GM04503 (cell line): ENCODE data around the gene SLC7A11.
A peak's percentile ranks its signal among the peaks of the same experiment; 100 is the strongest.
"Not testable (repeated sequence)": the region's sequence is repeated elsewhere in the genome, so short reads cannot be mapped to it uniquely, and the experiment has no call there.

ENCODE experiments used
- DNase-seq: peaks from one replicate; pipeline ENCODE4 v3.0.0-alpha.2; 2012; ENCODE audit warnings: low read depth

SLC7A11 gene

GRCh38 chr4:138242834-138243156, 646 bp upstream of the SLC7A11 start:
- DNase-seq = no peak

- DNase-seq = no peak
These were observed 671 bp downstream of the SLC7A11 start for GRCh38 chr4:138241281-138242075.

GRCh38 chr4:138239491-138239890, 2.7 kb downstream of the SLC7A11 start:
- no peak for DNase-seq

DNA sequence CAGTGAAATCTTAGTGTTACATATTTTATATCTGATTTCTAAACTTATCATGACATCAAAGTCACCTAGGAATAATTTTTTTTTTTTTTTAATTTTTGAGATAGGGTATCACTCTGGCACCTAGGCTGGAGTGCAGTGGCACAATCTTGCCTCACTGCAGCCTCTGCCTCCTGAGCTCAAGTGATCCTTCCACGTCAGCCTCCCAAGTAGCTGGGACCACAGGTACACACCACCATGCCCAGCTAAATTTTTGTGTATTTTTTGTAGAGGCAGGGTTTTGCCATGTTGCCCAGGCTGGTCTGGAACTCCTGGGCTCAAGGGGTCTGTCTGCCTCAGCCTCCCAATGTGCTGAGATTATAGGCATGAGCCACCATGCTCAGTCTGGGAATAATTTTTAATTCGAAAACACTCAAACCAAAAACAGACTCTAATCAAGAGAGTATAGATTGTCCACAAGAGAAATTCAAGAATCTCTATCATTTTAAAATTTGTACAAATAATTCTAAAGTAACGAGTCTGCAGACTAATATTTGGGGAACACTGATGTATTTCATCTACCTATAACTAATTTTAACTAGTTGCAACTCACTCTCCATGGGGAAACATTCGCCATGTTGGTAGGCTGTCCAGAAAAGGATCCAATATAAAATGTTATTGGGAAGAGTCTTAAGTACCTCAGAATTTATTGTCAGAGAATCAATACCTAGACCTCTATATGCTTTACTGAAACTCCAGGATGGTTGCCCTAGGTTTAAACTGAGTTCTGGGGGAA, 3.4 kb downstream of the SLC7A11 start:
- DNase-seq = no peak

DNA sequence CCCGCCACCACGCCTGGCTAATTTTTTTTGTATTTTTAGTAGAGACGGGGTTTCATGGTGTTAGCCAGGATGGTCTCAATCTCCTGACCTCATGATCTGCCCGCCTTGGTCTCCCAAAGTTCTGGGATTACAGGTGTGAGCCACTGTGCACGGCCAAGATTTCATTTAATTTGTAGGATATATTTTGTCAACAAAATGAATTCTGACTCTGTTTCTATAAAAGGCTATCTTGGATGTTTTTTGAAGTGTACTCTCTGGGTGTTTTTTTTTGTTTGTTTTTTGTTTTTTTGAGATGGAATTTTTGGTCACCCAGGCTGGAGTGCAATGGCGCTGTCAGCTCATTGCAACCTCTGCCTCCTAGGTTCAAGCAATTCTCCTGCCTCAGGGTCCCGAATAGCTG, 5.0 kb downstream of the SLC7A11 start:
- DNase-seq = not testable (repeated sequence)

GRCh38 chr4:138236037-138236436, 6.1 kb downstream of the SLC7A11 start:
- no peak for DNase-seq

DNA sequence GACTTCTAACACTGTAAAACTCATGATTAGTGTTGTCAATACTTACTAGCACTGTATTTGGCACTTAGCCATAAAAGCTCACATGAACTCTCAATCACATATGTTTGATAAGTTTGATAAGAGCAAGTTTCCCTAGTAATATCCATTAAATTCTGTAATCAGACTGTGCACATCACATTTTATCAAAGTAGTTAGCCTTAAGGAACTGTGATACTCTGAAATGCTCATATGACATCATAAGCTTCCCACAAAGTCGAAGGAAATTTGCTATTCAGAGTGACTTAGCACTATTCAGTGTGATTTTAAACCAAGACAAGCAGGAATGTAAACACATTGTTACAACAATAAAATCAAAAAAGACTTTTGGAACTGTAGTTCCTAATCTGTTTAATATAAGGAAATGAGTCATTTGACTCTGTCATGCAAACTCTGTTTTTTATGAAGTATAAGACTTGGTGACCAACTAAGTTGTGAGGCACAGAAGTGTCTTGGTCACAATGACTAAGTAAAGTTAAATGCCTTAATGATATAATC, 6.7 kb downstream of the SLC7A11 start:
- peak; percentile 96 for DNase-seq

- DNase-seq = no peak
These were observed 7.9 kb downstream of the SLC7A11 start for GRCh38 chr4:138234248-138234647.

DNA sequence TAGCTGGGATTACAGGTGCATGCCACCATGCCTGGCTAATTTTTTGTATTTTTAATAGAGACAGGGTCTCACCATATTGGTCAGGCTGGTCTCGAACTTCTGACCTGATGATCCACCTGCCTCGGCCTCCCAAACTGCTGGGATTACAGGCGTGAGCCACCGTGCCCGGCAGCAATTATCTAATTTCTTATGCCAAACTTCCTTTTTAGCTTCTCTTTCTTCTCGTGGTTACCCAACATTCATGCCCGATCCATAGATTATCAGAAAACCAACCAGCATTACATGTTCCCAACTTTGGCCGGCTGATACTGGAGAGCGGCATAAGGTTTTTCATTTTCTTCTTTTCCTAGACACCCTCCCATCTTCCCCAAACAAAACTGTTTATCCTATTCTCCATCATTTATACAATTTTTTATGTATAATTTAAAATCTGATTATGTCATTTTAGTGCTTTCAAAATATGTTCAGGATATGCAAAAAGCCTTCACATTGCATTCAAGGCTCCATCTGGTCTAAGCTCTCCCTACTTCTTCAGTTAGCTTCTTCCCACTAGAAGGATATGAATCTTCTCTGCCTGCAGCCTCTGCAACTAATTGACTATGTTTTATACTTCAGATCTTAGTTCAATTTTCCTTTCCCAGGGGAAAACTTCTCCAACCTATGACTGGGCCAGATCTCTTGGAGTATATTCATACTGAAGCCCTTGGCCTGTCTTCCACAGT, 8.7 kb downstream of the SLC7A11 start:
- DNase-seq = no peak

DNA sequence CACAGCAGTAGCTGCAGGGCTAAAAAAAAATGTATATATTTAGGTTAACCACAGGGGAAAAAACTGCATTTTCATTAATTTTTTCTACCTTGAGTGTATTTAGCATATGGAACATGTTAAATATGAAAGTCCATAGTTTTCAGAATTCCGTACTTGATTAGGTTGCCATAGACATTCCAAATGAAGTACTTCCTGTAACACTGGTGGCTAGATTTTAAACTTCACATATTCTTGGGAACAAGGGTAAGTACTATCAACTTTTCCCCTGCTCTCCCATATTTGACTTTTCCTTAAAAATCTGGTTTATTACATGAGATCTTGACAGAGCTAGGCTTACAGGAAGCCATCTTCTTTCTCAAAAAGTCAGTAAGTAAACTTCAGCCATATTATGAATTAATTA, 9.8 kb downstream of the SLC7A11 start:
- DNase-seq = no peak

DNA sequence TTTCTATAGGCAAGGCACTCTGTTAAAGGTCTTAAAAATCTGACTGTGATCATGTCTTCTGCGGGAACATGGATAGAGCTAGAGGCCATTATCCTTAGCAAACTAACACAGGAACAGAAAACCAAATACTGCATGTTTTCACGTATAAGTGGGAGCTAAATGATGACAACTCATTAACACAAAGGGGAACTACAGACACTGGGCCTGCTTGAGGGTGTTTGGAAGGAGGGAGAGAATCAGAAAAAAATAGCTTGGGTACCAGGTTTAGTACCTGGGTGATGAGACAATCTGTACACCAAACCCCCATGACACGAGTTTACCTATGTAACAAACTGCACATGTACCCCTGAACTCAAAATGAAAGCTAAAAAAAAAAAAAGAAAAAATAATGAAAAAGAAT, 12.1 kb downstream of the SLC7A11 start:
- no peak for DNase-seq

- no peak for DNase-seq
These were observed 13.0 kb downstream of the SLC7A11 start for GRCh38 chr4:138229160-138229559.

GRCh38 chr4:138226351-138226750, 15.8 kb downstream of the SLC7A11 start:
- DNase-seq = no peak

GRCh38 chr4:138225477-138225876, 16.7 kb downstream of the SLC7A11 start:
- no peak for DNase-seq

- DNase-seq = no peak
These were observed 17.5 kb downstream of the SLC7A11 start for GRCh38 chr4:138224614-138225013.

DNA sequence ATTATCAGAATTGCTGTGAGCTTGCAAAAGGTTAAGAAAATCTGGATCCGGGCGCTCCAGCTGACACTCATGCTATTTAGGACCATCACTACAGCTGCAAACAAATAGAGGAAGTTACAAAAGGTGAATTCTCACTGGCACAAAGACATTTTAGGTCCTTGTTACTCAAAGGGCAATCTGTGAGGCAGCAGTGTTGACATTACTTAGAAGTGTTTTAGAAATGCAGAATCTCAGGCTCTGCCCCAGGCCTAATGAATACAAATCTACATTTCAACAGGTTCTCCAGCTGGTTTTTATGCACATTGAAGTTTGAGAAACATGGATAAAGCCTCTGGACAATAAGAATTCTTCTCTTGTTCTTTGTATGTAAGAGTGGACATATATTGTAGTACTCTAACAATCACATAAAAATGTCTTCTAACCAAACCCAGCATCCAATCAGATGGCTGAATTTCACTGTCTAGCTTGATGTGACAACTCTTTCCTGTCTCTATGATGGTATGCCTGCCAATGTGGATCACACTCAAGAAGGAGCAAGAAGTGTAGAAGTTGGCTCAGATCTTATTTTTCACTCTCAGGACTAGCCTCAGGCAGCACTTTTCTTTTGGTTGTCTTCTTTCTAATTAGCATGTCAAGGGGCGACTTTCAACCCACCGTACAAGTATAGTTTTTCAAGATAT, 18.8 kb downstream of the SLC7A11 start:
- DNase-seq = no peak

DNA sequence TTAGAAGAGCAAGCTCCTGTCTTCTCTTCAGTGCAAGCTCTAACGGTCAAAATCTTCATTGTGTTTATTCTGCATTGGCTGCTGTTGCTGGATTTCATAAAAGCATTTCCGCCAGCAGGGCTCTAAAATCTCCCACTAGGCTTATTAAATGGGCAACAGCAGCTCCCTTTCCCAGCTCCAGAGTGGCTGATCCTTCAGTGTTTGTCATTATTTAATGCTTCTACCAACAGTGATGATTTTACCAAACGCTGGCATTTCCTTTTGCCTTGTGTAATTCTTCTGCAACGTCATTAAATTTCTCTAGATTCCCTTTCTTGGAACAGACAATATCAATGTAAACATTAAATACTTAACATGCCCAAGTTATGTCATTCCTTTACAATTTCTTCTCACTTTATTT, 20.1 kb downstream of the SLC7A11 start:
- peak; percentile 83 for DNase-seq

- DNase-seq = no peak
These were observed 23.2 kb downstream of the SLC7A11 start for GRCh38 chr4:138218976-138219375.

- no peak for DNase-seq
These were observed 24.6 kb downstream of the SLC7A11 start for GRCh38 chr4:138217567-138217966.

DNA sequence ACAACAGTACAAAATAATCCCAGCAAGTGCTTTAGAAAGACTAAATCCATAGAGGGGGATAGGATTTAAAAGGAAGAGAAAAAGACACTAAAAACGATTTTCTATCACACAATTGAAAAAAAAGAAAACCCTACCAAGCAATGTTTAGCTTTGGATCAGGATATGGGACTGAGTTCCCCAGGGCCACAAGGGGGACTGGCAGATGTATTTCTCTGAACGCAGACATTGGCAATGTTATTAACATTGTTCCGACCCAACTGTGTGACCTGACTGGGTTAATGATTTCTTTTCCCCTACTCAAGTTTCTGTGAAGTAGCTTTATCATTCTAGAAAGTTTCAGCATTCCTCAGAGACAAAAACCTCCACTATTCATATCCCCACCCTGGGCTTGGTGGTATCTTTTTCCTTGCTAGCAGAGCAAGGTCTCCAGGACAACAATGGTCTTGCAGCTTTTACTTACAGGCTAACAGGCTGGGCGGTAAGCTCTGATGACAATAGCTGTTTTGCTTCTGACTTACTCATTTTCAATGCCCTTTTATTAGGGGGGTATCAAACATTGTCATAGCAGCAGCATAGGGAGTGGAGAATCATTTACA, 25.8 kb downstream of the SLC7A11 start:
- DNase-seq = no peak

DNA sequence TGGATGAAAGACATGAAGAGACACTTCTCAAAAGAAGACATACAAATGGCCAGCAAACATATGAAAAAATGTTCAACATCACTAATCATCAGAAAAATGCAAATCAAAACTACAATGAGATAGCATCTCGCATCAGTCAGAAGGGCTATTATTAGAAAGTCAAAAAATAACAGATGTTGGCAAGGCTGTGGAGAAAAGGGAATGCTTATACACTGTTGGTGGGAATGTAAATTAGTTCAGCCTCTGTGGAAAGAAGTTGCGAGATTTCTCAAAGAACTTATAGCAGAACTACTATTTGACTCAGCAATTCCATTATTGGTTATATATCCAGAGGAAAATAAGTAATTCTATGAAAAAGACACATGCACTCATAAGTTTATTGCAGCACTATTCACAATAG, 31.6 kb downstream of the SLC7A11 start:
- DNase-seq = not testable (repeated sequence)

DNA sequence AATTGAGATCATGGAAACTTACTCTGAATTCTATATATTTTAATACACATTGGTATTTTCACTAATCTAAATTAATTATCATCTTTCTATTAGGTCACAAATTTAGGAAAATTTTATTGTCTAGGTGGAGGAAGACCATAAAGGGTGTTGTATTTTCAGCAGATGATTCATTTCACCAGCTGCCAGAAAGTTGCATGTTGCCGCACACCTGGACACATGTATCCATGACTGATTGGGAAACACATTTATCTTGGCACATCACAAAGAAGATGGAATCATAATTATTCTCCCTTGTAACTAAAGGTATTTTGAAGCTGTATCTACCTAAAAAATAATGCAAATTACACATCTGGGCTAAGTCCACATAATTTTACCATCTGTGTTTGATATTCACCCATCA, 33.1 kb downstream of the SLC7A11 start:
- no peak for DNase-seq
